Uterus (tissue), 4 donors: ENCODE data around the gene ZDHHC11. TPM values are rescaled to one million over a fixed set of nuclear protein-coding genes. Genes with fewer than 3 reads are reported as not detected.

ENCODE experiments used
- DNase-seq, 2 donors: peaks; one replicate each; pipeline ENCODE4 v3.0.0-alpha.2; 2019 to 2020
- H3K27ac ChIP-seq, 2 donors: fragments of 200-600 bp; sonication (generic); 1 replicate in 1 of 2; 2 replicates in 1 of 2; pipeline ENCODE4 v1.5.1; 2016 to 2018
- H3K27me3 ChIP-seq, 2 donors: fragments of 200-600 bp; sonication (generic); one replicate each; pipeline ENCODE4 v1.5.1; 2018 to 2019; ENCODE audit warnings: control low read depth in 1 of 2
- H3K36me3 ChIP-seq, 2 donors: fragments of 200-600 bp; sonication (generic); one replicate each; pipeline ENCODE4 v1.5.1; 2019; ENCODE audit warnings: control low read depth in 1 of 2
- H3K4me1 ChIP-seq, 2 donors: fragments of 200-600 bp; sonication (generic); one replicate each; pipeline ENCODE4 v1.5.1; 2018 to 2019; ENCODE audit warnings: control low read depth in 1 of 2
- H3K4me3 ChIP-seq, 2 donors: fragments of 200-600 bp; sonication (generic); 1 replicate in 1 of 2; 2 replicates in 1 of 2; pipeline ENCODE4 v1.5.1; 2018 to 2019; ENCODE audit warnings: mild to moderate bottlenecking in 1 of 2
- H3K9me3 ChIP-seq, 2 donors: fragments of 200-600 bp; sonication (generic); one replicate each; pipeline ENCODE4 v1.5.1; 2019; ENCODE audit warnings: control low read depth in 1 of 2
- POLR2A ChIP-seq, 2 donors: fragments of 450-650 bp; IDR thresholded peaks; one replicate each; pipeline ENCODE4 v1.6.1; 2016; ENCODE audit warnings: antibody characterized with exemption in 2 of 2, mild to moderate bottlenecking in 1 of 2, moderate library complexity in 1 of 2
- intact Hi-C: fragments of 100-400 bp; cut with DNase I; formaldehyde crosslinking; loops from one replicate; pipeline ENCODE4 v1.15.1; 2023; ENCODE audit warnings: low total_unique reads
- total RNA-seq, 4 donors: library from RNA; depleted of rRNA in 3 of 4; stranded (reverse); fragments of >200 nt in 3 of 4; gene quantifications; one replicate each; pipeline versions ENCODE4 v1.1.0 to v1.2.4, GENCODE V29; 2014 to 2023
- TF ChIP-seq, protein P1 (sequence below), 4 experiments: fragments of 200-600 bp in 2 of 4; fragments of 450-650 bp in 2 of 4; sonication (generic) in 2 of 4; IDR thresholded peaks; one replicate each; pipeline ENCODE4 v1.5.1; 2016 to 2019; ENCODE audit warnings: antibody characterized with exemption in 4 of 4, mild to moderate bottlenecking in 2 of 4, moderate library complexity in 1 of 4
- donor health status: DM: yes; HTN: yes; CAD: no.

ZDHHC11 gene, protein sequence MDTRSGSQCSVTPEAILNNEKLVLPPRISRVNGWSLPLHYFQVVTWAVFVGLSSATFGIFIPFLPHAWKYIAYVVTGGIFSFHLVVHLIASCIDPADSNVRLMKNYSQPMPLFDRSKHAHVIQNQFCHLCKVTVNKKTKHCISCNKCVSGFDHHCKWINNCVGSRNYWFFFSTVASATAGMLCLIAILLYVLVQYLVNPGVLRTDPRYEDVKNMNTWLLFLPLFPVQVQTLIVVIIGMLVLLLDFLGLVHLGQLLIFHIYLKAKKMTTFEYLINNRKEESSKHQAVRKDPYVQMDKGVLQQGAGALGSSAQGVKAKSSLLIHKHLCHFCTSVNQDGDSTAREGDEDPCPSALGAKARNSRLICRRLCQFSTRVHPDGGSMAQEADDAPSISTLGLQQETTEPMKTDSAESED
- 10 to 100 TPM in 1 of 4 donors, 1 to 10 TPM in 2, not detected in 1; 1.8 to 14.4 (median 8.2) TPM for total RNA-seq

DNA sequence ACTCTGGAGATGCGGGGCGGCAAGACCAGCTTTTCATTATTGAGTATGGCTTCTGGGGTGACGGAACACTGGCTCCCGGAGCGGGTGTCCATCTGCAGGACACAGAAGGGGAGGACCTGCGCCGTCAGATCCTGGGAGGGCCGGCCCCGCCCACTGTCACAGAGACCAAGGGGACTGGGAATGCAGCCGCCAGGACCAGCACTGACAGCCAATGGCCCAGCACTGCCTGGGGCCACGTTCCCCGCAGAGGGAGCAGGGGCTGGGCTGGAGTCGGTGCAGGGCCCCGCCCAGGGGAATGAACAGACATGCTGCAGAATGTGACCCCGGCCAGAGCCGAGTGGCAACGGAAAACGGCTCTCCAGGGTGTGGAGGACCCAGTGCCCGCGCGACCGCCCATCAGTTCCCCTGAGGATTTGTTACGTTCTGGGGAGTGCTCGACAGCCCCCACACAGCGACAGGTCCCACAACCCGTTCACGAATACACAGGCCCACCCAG lies at the start of gene ZDHHC11:
TSS of gene ZDHHC11 (minus strand) at position 476 of the 496 bp plus-strand sequence. CDS start at position 92, 384 bp downstream.
- Histone ChIP-seq H3K27ac (no peak within 1 kb of the TSS), H3K27me3 (peaks cover 0 to 16% of the 10 kb centered on the region in 2 donors), H3K9me3 (no peaks in the 10 kb centered on the region), H3K4me1 (no peaks in the 10 kb centered on the region), H3K4me3 (no peak within 1 kb of the TSS), H3K36me3 (no peaks in the 10 kb centered on the region)
- intact Hi-C loops: no loop called here
- no peak for TF ChIP-seq POLR2A (IDR thresholded peaks at IDR 0.05)
- TF ChIP-seq, protein P1, sequence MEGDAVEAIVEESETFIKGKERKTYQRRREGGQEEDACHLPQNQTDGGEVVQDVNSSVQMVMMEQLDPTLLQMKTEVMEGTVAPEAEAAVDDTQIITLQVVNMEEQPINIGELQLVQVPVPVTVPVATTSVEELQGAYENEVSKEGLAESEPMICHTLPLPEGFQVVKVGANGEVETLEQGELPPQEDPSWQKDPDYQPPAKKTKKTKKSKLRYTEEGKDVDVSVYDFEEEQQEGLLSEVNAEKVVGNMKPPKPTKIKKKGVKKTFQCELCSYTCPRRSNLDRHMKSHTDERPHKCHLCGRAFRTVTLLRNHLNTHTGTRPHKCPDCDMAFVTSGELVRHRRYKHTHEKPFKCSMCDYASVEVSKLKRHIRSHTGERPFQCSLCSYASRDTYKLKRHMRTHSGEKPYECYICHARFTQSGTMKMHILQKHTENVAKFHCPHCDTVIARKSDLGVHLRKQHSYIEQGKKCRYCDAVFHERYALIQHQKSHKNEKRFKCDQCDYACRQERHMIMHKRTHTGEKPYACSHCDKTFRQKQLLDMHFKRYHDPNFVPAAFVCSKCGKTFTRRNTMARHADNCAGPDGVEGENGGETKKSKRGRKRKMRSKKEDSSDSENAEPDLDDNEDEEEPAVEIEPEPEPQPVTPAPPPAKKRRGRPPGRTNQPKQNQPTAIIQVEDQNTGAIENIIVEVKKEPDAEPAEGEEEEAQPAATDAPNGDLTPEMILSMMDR (IDR thresholded peaks at IDR 0.05): no peak
- DNase-seq: peak; percentile 12 to 13

DNA sequence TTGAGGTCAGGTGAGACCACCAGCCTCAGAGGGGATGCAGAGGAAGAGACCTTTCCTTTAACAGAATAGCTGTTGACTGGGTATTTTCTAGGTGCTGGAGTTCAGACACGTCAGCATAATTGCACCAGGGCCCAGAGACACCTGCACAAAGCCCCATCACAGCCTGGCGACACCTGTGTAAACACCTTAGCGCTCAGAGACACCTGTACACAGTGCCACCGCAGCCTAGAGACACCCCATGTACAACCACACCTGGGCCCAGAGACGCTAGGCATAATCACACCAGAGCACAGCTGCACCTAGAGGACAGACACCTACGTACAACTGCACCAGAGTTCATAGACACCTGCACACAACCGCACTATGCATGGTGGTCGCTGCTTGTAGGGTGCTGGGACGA lies 42.9 kb upstream of the ZDHHC11 start:
- peak overlapping the region in 1 of 2 donors; percentile 74 for H3K4me3 ChIP-seq
- TF ChIP-seq, protein P1 (IDR thresholded peaks at IDR 0.05): no peak
- TF ChIP-seq POLR2A (IDR thresholded peaks at IDR 0.05): no peak

DNA sequence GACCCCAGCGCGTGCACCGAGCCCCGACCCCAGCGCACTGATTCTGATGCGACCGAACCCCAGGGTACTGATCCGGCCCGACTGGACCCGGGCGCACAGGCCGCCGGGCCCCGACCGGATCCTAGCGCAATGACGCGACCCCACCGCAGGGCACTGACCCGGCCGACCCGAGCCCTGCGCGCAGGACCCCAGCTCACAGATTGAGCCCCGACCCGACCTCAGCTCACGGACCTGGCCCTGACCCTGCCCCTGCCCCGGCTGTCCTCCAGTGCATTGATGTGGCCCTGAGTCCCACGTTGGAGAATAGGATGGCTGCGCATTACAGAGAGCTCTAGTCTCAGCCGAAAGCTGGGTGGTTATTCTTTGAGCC lies 42.3 kb upstream of the ZDHHC11 start:
- DNase-seq: no peak
- Histone ChIP-seq H3K4me1 (peaks cover 0 to 20% of the 10 kb centered on the region in 2 donors), H3K9me3 (no peaks in the 10 kb centered on the region), H3K4me3 (peak overlapping the region; percentile 74 to 91), H3K36me3 (no peaks in the 10 kb centered on the region), H3K27me3 (no peaks in the 10 kb centered on the region), H3K27ac (peak overlapping the region in 1 of 2 donors; percentile 86)
- no peak for TF ChIP-seq POLR2A (IDR thresholded peaks at IDR 0.05)
- TF ChIP-seq, protein P1 (IDR thresholded peaks at IDR 0.05): no peak
- intact Hi-C loops: no loop called here

More for the DNA sequence above, 42.9 kb upstream of the ZDHHC11 start:
- H3K27me3 ChIP-seq: no peaks in the 10 kb centered on the region
- no peaks in the 10 kb centered on the region for H3K36me3 ChIP-seq
- H3K27ac ChIP-seq: no peak overlapping the region
- intact Hi-C loops: no loop called here
- DNase-seq: no peak
- H3K9me3 ChIP-seq: no peaks in the 10 kb centered on the region
- H3K4me1 ChIP-seq: peaks cover 0 to 20% of the 10 kb centered on the region in 2 donors

DNA sequence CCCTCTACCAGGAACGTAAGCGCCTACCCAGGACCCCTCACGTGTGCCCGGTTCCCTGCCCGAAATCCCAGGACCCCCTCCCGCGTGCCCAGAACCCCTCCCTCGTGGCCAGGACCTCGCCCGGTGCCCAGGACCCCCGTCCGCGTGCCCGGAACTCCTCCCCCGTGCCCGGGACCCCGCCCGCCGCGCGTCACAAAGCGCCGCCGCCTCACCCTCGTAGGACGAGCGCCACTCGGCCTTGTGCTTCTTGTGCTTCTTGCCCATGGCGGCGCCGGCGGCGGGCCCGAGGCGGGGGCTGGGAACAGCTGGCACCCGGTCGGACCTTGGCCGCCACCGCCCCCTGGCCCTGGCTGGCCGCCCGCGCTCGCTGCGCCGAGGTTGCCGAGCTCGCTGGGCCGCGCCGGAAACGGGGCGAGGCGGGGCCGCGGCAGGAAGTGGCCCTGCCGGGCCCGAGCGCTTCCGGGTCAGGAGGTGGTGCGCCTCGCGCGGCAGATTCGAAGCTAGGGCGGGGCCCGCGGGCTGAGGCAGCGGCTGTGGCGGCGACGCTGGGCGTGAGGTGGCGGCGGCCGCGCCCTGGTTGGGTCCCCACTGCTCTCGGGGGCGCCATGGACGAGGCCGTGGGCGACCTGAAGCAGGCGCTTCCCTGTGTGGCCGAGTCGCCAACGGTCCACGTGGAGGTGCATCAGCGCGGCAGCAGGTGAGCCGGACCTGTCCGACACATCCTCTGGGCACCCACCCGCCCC lies 41.8 kb upstream of the ZDHHC11 start, which contains the start of the genes BRD9 and TRIP13:
TSS of gene BRD9 (minus strand) at position 408 of the 743 bp plus-strand sequence. CDS start at position 264, 144 bp downstream.
TSS of gene TRIP13 (plus strand) at position 491 of the 743 bp plus-strand sequence. CDS start at position 606, 115 bp downstream.
- Histone ChIP-seq H3K4me1 (peaks cover 0 to 20% of the 10 kb centered on the region in 2 donors), H3K27me3 (no peaks in the 10 kb centered on the region), H3K36me3 (no peaks in the 10 kb centered on the region), H3K9me3 (no peaks in the 10 kb centered on the region), H3K27ac (peak within 1 kb of the TSS; percentile 78 to 86), H3K4me3 (peak within 1 kb of the TSS; percentile 74 to 91)
- TF ChIP-seq, protein P1 (IDR thresholded peaks at IDR 0.05): peak in 3 of 4 experiments; percentile 20 to 29 (median 22)
- TF ChIP-seq POLR2A (IDR thresholded peaks at IDR 0.05): peak in 1 of 2 donors; percentile 72
- peak; percentile 67 to 79 for DNase-seq
- intact Hi-C loops: no loop called here
